GM18517 (cell line): Measurements from ENCODE around the gene LSAMP.
A peak's percentile ranks its signal among the peaks of the same experiment; 100 is the strongest.

Source experiments
- ATAC-seq: cut with Tn5 transposase; IDR thresholded peaks from one replicate; pipeline ENCODE4 v1.9.1; 2021; ENCODE audit warnings: mild to moderate bottlenecking, moderate library complexity; ENCODE audit not compliant: unreplicated experiment

LSAMP gene

GRCh38 chr3:115986555-115987207 lies 458.6 kb downstream of the LSAMP start:
- no peak for ATAC-seq

GRCh38 chr3:115982629-115983028 lies 462.7 kb downstream of the LSAMP start:
- ATAC-seq, result peak; percentile 67

GRCh38 chr3:115982108-115982507 lies 463.2 kb downstream of the LSAMP start:
- no peak for ATAC-seq

GRCh38 chr3:115980709-115981108 lies 464.6 kb downstream of the LSAMP start:
- no peak for ATAC-seq

GRCh38 chr3:115977866-115978265 lies 467.4 kb downstream of the LSAMP start:
- no peak for ATAC-seq

DNA sequence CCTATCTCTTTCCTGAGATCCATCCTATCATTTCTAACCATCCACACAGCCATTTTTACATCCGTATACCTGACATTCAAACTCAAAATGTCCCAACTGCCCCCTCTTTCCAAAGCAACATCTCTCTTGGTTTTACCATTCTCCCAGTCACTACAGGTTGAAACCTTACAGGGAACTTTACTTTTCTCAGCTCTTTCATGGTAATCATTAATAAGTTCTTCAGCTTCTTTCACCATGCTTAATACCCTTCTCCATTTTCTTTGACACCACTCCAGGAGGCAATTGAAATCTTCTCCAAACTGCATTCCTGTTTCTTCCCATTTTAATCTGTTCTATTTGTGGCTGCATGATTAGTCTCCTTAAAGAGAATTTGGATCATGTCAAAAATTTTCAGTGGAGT lies 469.5 kb downstream of the LSAMP start:
- ATAC-seq, result no peak

GRCh38 chr3:115975353-115975752 lies 469.9 kb downstream of the LSAMP start:
- peak; percentile 60 for ATAC-seq

DNA sequence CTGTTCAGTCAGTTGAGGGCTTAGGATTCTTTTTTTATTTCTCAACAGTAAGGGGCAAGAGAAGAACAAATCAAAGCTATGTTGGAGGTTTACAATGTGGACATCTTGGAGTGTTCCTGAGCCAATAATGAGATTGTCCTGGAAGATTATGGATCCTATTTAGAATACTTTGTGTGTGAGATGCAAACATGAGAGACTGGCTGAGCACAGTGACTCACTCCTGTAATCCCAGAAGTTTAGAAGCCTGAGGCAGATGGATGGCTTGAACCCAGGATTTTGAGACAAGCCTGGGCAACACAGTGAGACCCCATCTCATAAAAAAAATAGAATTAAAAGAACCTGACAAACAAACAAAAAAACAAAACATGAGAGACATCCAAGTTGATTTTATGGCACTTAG lies 470.3 kb downstream of the LSAMP start:
- ATAC-seq, result no peak

DNA sequence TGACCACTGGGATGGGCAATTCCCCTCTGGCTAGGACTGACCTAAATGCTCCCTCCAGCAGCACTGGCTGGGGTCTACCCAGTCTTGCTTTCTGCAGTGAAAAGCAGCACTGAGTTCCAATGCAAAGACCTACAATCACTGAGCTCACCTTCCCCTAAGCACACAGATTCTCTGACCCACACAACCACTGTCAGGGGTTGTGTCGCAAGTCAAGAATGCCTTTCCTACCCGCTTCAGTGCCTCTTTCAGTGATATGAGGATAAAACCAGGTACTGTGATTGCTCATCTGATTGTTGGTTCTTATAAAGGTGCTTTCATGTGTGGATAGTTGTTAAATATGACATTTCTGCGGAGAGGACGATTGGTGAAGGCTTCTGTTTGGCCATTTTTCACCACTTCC lies 476.4 kb downstream of the LSAMP start:
- ATAC-seq, result no peak

DNA sequence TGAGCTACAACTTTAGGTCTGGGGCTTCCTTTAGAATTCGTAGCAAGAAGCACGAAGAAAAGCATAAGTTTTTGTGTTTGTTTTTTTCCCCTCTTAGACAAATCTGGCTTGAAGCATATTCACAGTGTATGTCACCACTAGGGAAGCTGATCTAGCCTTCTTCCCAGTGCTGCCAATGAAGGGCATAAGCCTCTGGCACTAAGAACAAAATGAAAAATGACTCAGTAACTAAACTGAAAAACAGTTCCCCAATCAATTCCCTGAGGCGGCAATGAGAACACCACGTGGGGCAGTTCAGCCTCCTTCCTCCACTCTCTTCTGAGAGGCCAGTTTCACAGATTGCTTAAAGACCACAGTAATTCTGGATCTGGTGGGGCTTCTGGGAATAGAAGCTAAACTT lies 483.9 kb downstream of the LSAMP start:
- no peak for ATAC-seq

GRCh38 chr3:115960799-115961198 lies 484.5 kb downstream of the LSAMP start:
- ATAC-seq, result no peak

GRCh38 chr3:115958526-115958925 lies 486.8 kb downstream of the LSAMP start:
- no peak for ATAC-seq

- no peak for ATAC-seq
Measured at GRCh38 chr3:115947325-115947724, 498.0 kb downstream of the LSAMP start.

- ATAC-seq, result no peak
Measured at GRCh38 chr3:115943579-115943978, 501.7 kb downstream of the LSAMP start.

DNA sequence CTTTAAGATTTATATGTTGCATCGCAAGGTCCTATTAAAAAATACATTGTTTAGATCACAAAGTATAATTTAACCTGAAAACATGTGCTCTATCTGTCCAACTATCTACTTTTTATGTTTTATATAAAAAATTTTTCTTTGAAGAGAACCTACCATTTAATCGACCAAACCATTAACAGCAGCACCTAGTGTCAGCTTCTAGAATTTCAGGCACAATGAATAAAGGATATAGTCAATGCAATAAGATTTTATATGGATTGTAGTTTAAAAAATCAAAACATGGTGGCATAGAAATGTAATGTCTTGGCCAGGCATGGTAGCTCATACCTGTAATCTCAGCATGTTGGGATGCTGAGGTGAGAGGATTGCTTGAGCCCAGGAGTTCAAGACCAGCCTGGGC lies 508.2 kb downstream of the LSAMP start:
- no peak for ATAC-seq

- ATAC-seq, result no peak
Measured at GRCh38 chr3:115932807-115933206, 512.5 kb downstream of the LSAMP start.

GRCh38 chr3:115931581-115931980 lies 513.7 kb downstream of the LSAMP start:
- ATAC-seq, result no peak

- ATAC-seq, result no peak
Measured at GRCh38 chr3:115930922-115931321, 514.4 kb downstream of the LSAMP start.

DNA sequence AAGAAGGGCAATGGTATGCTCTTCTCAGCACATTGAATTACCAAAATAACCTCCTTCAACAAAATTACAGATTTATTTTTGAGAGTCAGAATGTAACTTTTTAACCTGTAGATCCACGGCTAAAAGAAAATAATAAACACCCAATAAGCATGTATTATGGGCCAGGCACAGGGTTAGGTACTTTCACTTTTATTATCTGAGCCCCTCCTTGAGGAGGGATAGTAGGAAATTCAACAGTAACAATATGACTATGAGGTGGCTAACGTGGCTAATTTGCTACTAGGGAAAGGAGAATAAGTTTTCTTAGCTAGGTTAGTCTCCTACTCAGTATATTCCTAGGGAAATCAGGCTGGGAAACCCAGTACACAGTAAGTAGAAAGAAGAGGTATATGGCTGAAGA lies 515.1 kb downstream of the LSAMP start:
- peak; percentile 60 for ATAC-seq

- ATAC-seq, result no peak
Measured at GRCh38 chr3:115928376-115928775, 516.9 kb downstream of the LSAMP start.

GRCh38 chr3:115927197-115927596 lies 518.1 kb downstream of the LSAMP start:
- no peak for ATAC-seq

GRCh38 chr3:115922681-115923347 lies 522.5 kb downstream of the LSAMP start:
- no peak for ATAC-seq

- ATAC-seq, result no peak
Measured at GRCh38 chr3:115921711-115922110, 523.6 kb downstream of the LSAMP start.
